Fibroblast of lung (primary cell): ENCODE results near the gene AHR. TPM values are rescaled to one million over a fixed set of nuclear protein-coding genes. Genes with fewer than 3 reads are reported as not detected.

Source experiments
- DNase-seq, 2 donors: peaks; one replicate each; pipeline versions ENCODE4 v3.0.0 to v3.0.0-alpha.2; 2010; ENCODE audit warnings: low read depth in 2 of 2
- H2AFZ ChIP-seq: 2 replicates; pipeline ENCODE4 v1.5.1; 2012; ENCODE audit warnings: low read length, control low read depth, inconsistent platforms
- H3K27ac ChIP-seq: 2 replicates; pipeline ENCODE4 v1.5.1; 2011; ENCODE audit warnings: low read length, control low read depth; ENCODE audit not compliant: insufficient read depth
- H3K27me3 ChIP-seq: 2 replicates; pipeline ENCODE4 v1.5.1; 2011; ENCODE audit warnings: mild to moderate bottlenecking, low read length; ENCODE audit not compliant: control insufficient read depth, insufficient read depth
- H3K36me3 ChIP-seq: 2 replicates; pipeline ENCODE4 v1.5.1; 2011; ENCODE audit warnings: low read length; ENCODE audit not compliant: control insufficient read depth, insufficient read depth
- H3K4me1 ChIP-seq: 2 replicates; pipeline ENCODE4 v1.5.1; 2011; ENCODE audit warnings: low read length; ENCODE audit not compliant: control insufficient read depth, insufficient read depth; ENCODE audit errors: extremely low read depth
- H3K4me2 ChIP-seq: 2 replicates; pipeline ENCODE4 v1.5.1; 2011; ENCODE audit warnings: low read length, control low read depth; ENCODE audit not compliant: insufficient read depth; ENCODE audit errors: extremely low read depth
- H3K4me3 ChIP-seq, 4 experiments: fragments of 200-600 bp in 1 of 4; sonication (generic) in 1 of 4; replicated peaks in 1 of 4; 2 replicates each; pipeline ENCODE4 v1.5.1; 2011 to 2016; ENCODE audit warnings: low read length in 4 of 4, low read depth in 3 of 4, mild to moderate bottlenecking in 3 of 4, control low read depth in 2 of 4, inconsistent platforms in 1 of 4, mixed read lengths in 1 of 4; ENCODE audit not compliant: insufficient read depth in 1 of 4; ENCODE audit errors: control extremely low read depth in 1 of 4
- H3K79me2 ChIP-seq: 2 replicates; pipeline ENCODE4 v1.5.1; 2012; ENCODE audit warnings: mild to moderate bottlenecking, low read length, inconsistent platforms; ENCODE audit not compliant: control insufficient read depth, insufficient read depth
- H3K9ac ChIP-seq: 2 replicates; pipeline ENCODE4 v1.5.1; 2011; ENCODE audit warnings: mild to moderate bottlenecking, low read length, control low read depth; ENCODE audit not compliant: insufficient read depth
- H3K9me3 ChIP-seq: 2 replicates; pipeline ENCODE4 v1.5.1; 2012; ENCODE audit warnings: low read depth, low read length; ENCODE audit not compliant: control insufficient read depth, insufficient read depth
- H4K20me1 ChIP-seq: 2 replicates; pipeline ENCODE4 v1.5.1; 2011; ENCODE audit warnings: low read length; ENCODE audit not compliant: control insufficient read depth, insufficient read depth; ENCODE audit errors: extremely low read depth
- EZH2 ChIP-seq: IDR thresholded peaks from 2 replicates; pipeline ENCODE4 v1.5.1; 2012; ENCODE audit warnings: low read length, control low read depth, mild to moderate bottlenecking; ENCODE audit errors: missing control alignments
- polyA plus RNA-seq, 2 donors: library from polyadenylated mRNA; depleted of rRNA in 1 of 2; stranded (reverse) in 1 of 2; unstranded in 1 of 2; fragments of >200 nt; gene quantifications; 2 replicates each; pipeline ENCODE4 v1.2.1, GENCODE V29; 2011 to 2012; ENCODE audit warnings: missing spikeins in 1 of 2
- total RNA-seq: library from RNA; depleted of rRNA; stranded (reverse); fragments of >200 nt; gene quantifications from 2 replicates; pipeline ENCODE4 v1.2.1, GENCODE V29; 2014
- TF ChIP-seq, protein P1 (sequence below), 2 donors: IDR thresholded peaks in 1 of 2; conservative IDR thresholded peaks in 1 of 2; 1 replicate in 1 of 2; 2 replicates in 1 of 2; pipeline ENCODE4 v1.5.1; 2011 to 2012; ENCODE audit warnings: low read length in 2 of 2, control low read depth in 1 of 2, inconsistent platforms in 1 of 2, low read depth in 1 of 2, mild to moderate bottlenecking in 1 of 2

The AHR gene
- total and polyA plus RNA-seq, 2 donors (not counting 1 experiment from before 2014, with no cell fraction given): 15.4 to 84.4 TPM

DNA sequence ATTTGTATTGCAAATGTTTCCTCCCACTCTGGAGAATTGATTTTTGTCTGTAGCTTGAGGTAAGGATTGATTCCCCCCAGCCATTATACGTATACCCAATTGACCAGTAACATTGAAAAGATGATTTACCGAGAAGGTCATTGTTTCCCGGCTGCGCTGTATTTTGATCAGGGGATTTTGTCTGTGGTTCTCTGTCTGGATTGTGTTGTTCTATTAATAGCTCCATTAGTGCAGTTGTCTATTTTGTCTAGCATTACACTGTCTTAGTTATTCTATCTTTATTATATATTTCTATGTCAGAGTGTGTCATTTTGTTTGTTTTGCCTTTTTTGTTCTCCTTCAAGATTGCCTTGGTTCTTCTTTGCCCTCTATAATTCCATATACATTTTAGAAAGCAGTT lies 37.7 kb downstream of the AHR start:
- H3K27me3 ChIP-seq: no peaks in the 10 kb centered on the region
- TF ChIP-seq EZH2: no peak
- TF ChIP-seq, protein P1, sequence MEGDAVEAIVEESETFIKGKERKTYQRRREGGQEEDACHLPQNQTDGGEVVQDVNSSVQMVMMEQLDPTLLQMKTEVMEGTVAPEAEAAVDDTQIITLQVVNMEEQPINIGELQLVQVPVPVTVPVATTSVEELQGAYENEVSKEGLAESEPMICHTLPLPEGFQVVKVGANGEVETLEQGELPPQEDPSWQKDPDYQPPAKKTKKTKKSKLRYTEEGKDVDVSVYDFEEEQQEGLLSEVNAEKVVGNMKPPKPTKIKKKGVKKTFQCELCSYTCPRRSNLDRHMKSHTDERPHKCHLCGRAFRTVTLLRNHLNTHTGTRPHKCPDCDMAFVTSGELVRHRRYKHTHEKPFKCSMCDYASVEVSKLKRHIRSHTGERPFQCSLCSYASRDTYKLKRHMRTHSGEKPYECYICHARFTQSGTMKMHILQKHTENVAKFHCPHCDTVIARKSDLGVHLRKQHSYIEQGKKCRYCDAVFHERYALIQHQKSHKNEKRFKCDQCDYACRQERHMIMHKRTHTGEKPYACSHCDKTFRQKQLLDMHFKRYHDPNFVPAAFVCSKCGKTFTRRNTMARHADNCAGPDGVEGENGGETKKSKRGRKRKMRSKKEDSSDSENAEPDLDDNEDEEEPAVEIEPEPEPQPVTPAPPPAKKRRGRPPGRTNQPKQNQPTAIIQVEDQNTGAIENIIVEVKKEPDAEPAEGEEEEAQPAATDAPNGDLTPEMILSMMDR (conservative IDR thresholded peaks at IDR 0.05 in 1 of 2, IDR thresholded peaks at IDR 0.05 in 1 of 2; ENCODE audit: low read depth in 1 of 2, low read length in 2 of 2): no peak
- peaks cover 6% of the 10 kb centered on the region for H3K4me1 ChIP-seq
- no peaks in the 10 kb centered on the region for H3K9me3 ChIP-seq
- H4K20me1 ChIP-seq: no peaks in the 10 kb centered on the region
- H3K9ac ChIP-seq: no peak overlapping the region
- peaks cover 6% of the 10 kb centered on the region for H3K79me2 ChIP-seq
- no peak overlapping the region for H3K4me2 ChIP-seq
- H3K4me3 ChIP-seq: no peak overlapping the region
- H3K36me3 ChIP-seq: peaks cover 4% of the 10 kb centered on the region
- no peak for DNase-seq
- no peak overlapping the region for H3K27ac ChIP-seq
- H2AFZ ChIP-seq: no peak overlapping the region

GRCh38 chr7:17339139-17339538 lies 40.7 kb downstream of the AHR start:
- no peak overlapping the region for H2AFZ ChIP-seq

GRCh38 chr7:17339952-17340351 lies 41.5 kb downstream of the AHR start:
- H3K9me3 ChIP-seq: no peaks in the 10 kb centered on the region
- DNase-seq: no peak
- H3K36me3 ChIP-seq: peaks cover 3% of the 10 kb centered on the region
- H4K20me1 ChIP-seq: no peaks in the 10 kb centered on the region
- peaks cover 2% of the 10 kb centered on the region for H3K4me1 ChIP-seq
- no peak overlapping the region for H3K4me2 ChIP-seq
- H2AFZ ChIP-seq: no peak overlapping the region
- H3K4me3 ChIP-seq: no peak overlapping the region
- peaks cover 7% of the 10 kb centered on the region for H3K79me2 ChIP-seq
- no peak overlapping the region for H3K9ac ChIP-seq
- TF ChIP-seq, protein P1 (conservative IDR thresholded peaks at IDR 0.05 in 1 of 2, IDR thresholded peaks at IDR 0.05 in 1 of 2; ENCODE audit: low read depth in 1 of 2, low read length in 2 of 2): no peak
- no peak for TF ChIP-seq EZH2
- H3K27ac ChIP-seq: no peak overlapping the region
- H3K27me3 ChIP-seq: no peaks in the 10 kb centered on the region

More at GRCh38 chr7:17339139-17339538, 40.7 kb downstream of the AHR start:
- peaks cover 7% of the 10 kb centered on the region for H3K79me2 ChIP-seq
- peaks cover 4% of the 10 kb centered on the region for H3K36me3 ChIP-seq
- no peak for DNase-seq
- peaks cover 2% of the 10 kb centered on the region for H3K4me1 ChIP-seq
- TF ChIP-seq, protein P1 (conservative IDR thresholded peaks at IDR 0.05 in 1 of 2, IDR thresholded peaks at IDR 0.05 in 1 of 2; ENCODE audit: low read depth in 1 of 2, low read length in 2 of 2): no peak
- no peak for TF ChIP-seq EZH2
- H4K20me1 ChIP-seq: no peaks in the 10 kb centered on the region
- H3K4me3 ChIP-seq: no peak overlapping the region
- H3K4me2 ChIP-seq: no peak overlapping the region
- H3K9me3 ChIP-seq: no peaks in the 10 kb centered on the region
- H3K9ac ChIP-seq: no peak overlapping the region
- H3K27me3 ChIP-seq: no peaks in the 10 kb centered on the region
- H3K27ac ChIP-seq: no peak overlapping the region
